Central memory CD4-positive, alpha-beta T cell (primary cell): ENCODE results near the gene PCK1.

Source experiments
- DNase-seq: peaks from one replicate; pipeline ENCODE4 v3.0.0; 2022

The PCK1 gene

GRCh38 chr20:57536771-57537724 is 23.9 kb upstream of the PCK1 start:
- DNase-seq = no peak

DNA sequence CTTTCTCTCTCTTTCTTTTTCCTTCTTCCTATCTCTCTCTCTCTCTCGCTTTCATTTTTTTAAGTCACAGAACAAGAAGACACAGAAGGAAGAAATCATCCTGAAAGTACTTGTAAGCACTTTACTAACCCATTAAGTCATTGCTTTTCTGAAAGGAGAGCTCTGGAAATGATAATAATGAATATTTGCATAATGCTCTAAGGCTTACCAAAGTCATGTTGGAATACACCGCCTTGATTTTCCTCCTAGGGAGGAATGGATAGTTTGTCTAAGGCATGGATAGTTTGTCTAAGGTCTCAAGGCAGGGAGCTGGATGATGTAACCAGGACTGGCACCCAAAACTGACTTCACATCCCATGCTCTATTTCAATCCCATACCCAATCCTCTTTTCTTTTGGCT is 23.1 kb upstream of the PCK1 start:
- DNase-seq = no peak

DNA sequence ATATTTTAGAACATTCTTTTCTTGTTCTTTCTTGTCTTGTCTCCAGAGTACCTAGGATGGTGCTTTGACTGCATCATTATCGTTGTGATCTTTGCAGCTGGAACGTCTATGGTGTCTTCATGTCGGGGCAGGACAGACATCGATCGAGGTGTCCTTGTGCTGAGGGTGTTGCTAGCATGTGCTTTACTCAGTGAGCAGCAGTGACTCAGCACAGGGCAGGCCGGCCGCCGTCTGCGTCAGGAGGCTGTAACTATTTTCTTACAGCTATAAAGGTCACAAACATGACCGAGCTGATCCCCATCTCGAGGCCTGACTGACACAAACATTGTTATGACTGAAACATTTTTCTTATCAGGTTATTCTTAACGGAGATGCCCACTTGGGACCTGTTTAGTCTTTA is 21.0 kb upstream of the PCK1 start:
- DNase-seq = no peak

- DNase-seq = no peak
Measured at GRCh38 chr20:57540890-57541580, 19.9 kb upstream of the PCK1 start.

DNA sequence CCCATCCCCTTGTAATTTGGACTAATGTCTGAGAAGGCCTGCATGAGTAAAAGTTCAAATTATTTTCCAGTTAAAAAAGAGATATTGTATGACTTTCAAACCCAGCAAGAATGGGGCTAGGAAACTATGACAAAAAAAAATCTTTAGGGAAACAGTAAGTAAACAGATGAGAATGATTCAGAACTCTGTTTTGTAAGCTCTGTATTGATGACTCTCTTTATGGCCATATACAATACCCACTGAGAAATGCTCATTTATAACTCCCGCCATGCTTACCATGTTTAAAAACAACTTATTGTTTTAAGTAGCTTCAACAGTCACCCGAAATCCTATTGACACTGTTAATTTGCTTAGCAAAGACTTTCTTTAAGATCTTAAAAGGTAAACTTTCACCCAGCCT is 17.2 kb upstream of the PCK1 start:
- no peak for DNase-seq

GRCh38 chr20:57544838-57545564 is 15.9 kb upstream of the PCK1 start:
- no peak for DNase-seq

- DNase-seq = no peak
Measured at GRCh38 chr20:57545927-57546662, 14.8 kb upstream of the PCK1 start.

- no peak for DNase-seq
Measured at GRCh38 chr20:57546956-57547649, 13.8 kb upstream of the PCK1 start.

- DNase-seq = no peak
Measured at GRCh38 chr20:57548177-57549058, 12.5 kb upstream of the PCK1 start.

- DNase-seq = no peak
Measured at GRCh38 chr20:57552471-57552870, 8.4 kb upstream of the PCK1 start.

DNA sequence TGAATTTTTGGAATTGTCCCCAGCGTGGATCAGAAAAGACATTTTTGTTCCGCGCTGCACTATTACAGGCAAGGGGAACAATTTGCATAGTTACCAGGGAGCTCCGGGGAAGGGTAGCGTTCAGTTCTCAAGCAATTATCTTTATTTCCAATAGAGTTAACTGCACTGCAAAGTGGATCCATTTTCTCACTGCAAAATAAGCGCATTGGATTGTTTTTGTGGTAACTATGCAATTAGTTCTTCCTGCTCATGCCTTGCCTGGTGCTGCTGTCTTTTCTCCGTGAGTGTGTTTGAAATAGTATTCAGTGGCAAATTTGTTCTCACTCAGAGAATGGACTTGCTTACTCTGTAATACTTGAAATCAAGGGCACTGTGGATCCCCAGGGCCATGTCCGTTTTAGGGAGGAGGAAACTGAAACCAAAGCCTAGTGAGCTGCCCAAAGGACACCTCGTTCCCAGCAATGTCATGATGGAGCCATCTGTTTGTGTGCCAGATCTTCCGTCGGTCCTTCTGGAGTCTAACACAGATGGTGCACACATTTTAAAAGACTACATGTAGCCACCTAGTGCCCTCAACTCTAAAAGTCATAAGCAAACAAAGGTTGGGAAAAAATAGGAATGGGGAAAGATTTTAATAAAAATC is 7.4 kb upstream of the PCK1 start:
- DNase-seq = no peak

- DNase-seq = no peak
Measured at GRCh38 chr20:57555457-57556184, 5.3 kb upstream of the PCK1 start.

DNA sequence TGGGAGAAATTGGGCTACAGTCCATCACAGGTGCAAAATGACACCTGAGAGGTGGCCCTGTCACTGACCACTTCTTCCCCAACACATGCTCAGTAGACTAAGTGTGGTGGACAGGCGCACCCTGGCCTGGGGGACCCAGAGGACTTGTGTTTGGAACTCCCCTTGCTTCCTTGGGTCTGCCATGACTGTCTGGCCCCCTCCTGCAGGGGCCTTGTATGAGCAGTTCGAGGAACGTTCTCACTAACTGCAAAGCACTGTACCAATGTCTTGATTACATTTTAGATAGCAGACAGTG is 4.0 kb upstream of the PCK1 start:
- no peak for DNase-seq

- DNase-seq = no peak
Measured at GRCh38 chr20:57557926-57558613, 2.8 kb upstream of the PCK1 start.

DNA sequence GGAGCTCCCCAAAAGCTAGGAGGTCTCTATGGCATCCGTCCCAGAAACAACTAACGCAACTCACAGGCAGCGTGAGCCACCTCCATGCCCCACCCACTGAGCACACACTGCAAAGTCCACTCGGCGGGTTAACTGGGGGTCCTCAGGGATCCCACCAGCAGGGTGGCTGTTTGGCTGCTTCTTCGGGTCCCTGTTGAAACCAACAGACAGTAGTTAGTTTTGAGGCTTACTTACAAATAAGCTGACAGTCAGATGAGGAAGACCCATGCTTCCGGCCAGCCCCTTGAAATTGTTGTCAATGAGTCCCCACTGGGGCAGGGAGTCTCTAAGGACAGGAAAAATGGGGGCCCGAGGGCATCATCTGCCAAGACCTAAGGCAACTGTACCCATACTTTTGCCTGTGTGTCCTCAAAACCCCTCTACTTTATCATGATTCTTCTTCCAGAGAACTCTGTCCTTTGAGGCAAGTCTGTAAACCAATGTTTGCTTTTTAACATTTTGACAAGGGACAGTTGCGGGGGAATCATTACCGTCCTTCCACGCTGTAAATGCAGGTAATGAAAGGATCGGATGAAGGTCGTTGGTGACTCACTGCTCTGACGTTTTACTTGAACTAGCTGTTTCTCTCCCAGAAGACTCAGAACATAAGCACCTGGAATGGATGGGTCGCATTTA is 2.2 kb upstream of the PCK1 start:
- DNase-seq = no peak

- no peak for DNase-seq
Measured at GRCh38 chr20:57559289-57559634, 1.6 kb upstream of the PCK1 start.

GRCh38 chr20:57559658-57560553 is 1.0 kb upstream of the PCK1 start:
- no peak for DNase-seq
